Erythroblast (primary cell): ENCODE data around the gene EYS.

Experiments used
- GATA1 ChIP-seq: IDR thresholded peaks from 2 replicates; pipeline ENCODE4 v1.6.1; 2011; ENCODE audit warnings: low read depth, mild to moderate bottlenecking, control low read depth, low read length, moderate library complexity
- POLR2A ChIP-seq: IDR thresholded peaks from 2 replicates; pipeline ENCODE4 v1.6.1; 2011; ENCODE audit warnings: mild to moderate bottlenecking, low read length

DNA sequence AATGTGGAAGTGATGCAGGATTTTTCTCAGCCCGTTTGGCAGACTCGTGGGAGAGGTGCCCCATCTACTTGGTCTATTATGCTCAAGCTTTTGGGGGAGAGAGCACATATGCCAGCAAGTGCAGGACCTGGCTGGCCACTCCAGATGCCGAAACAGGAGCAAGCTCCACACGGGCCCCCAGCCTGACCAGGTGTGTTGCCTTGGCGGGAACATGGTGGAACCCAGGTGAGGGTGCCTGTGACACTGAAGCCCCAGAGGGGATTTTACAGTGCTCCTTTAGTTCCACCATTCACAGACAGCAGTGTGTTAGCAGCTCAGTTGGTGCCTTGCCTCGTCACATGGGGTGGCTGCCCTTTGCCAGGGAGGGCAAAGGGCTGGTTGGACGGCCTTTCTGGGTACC, 798.9 kb downstream of the EYS start:
- no peak for TF ChIP-seq POLR2A
- no peak for TF ChIP-seq GATA1
